Activated effector memory CD4-positive, alpha-beta T cell treated with anti-CD3 and anti-CD28 coated beads, Interleukin-2, amount 50 U/mL, for 16 hours (primary cell): ENCODE measurements around the gene SURF2.
"Not testable (repeated sequence)": the region's sequence is repeated elsewhere in the genome, so short reads cannot be mapped to it uniquely, and the experiment has no call there.

Source experiments
- DNase-seq: peaks from one replicate; pipeline ENCODE4 v3.0.0-alpha.2; 2020

Gene SURF2

DNA sequence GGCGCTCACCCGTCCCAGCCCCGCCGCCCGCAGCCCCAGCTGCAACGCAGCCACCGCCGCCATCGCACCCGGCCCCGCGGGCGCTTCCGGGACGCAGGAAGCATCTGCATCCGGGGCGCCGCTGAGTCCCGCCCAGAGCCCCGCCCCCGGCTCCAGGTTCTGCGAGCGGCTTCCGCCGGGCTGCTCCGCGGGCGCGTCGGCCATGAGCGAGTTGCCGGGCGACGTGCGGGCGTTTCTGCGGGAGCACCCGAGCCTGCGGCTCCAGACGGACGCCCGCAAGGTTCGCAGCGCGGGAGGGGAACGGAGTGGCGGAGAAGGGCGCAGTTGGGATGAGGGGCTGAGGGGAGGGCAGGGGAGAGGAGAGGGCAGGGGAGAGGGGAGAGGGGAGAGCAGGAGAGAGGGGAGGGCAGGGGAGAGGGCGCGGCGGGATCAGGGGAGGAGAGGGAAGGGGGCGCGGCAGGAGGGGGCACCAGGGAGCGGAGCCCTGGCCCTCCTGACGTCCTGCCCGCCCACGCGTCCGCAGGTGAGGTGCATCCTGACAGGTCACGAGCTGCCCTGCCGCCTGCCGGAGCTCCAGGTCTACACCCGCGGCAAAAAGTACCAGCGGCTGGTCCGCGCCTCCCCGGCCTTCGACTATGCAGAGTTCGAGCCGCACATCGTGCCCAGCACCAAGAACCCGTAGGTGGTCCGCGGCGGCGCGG, at the start of gene SURF2, which contains the start of gene SURF1:
TSS of gene SURF2 (plus strand) at position 160 of the 701 bp plus-strand sequence. CDS start at position 203, 43 bp downstream.
TSS of gene SURF1 (minus strand) at position 97 of the 701 bp plus-strand sequence. CDS start at position 63, 34 bp downstream.
- peak; percentile 97 for DNase-seq

DNA sequence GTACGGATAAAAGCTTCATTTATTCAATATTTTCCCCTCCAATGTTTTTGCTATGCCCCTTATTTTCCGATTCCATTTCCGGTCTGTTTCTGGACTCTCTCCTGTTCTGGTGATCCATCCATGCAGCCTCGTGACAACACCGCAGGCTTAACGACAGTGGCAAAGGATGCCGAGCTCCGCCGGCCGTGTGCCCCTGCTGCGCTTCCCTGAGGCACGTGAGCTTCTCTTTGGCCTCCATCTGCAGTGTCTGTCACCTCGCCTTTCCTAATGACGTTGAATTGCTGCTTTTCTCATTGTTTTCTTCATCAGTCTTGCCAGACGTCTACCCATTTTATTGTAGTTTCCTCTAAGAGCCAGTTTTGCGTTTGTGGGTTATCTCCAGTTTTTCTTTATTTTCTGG, 49.0 kb upstream of the SURF2 start:
- no peak for DNase-seq

DNA sequence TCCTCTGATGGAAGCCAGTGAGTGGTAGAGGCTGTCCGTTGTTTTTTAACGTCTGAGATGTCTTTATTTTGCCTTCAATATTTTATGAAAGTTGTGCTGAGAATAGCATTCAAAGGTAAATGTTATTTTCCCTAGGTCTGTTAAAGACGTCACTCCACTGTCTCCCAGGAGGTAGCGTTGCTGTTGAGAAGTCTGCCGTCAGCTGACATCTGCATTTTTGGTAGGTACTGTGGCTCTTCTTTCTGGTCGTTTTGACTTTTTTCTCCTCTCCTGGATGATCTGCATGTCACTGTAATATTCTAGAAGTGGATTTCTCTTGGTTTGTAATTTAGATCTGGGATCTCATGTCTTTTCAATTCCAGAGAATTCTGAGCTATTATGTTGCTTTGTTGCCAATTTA, 46.7 kb upstream of the SURF2 start:
- no peak for DNase-seq

DNA sequence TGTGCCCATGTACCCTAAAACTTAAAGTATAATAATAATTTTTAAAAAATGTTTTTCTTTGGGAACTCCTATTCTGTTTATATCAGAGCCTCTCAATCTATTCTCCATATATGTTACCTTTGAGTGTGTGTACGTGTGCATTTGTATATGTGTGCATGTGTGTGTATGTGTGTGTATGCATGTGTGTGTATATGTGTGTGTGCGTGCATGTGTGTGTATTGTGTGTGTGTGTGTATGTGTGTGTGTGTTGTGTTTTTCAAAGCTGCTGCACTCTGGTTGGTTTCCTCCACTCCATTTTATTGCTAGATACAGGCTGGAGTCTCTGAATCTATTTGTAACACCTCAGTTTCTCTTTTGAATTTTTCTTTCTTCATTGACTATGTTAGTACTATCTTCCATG, 40.4 kb upstream of the SURF2 start:
- DNase-seq = no peak

DNA sequence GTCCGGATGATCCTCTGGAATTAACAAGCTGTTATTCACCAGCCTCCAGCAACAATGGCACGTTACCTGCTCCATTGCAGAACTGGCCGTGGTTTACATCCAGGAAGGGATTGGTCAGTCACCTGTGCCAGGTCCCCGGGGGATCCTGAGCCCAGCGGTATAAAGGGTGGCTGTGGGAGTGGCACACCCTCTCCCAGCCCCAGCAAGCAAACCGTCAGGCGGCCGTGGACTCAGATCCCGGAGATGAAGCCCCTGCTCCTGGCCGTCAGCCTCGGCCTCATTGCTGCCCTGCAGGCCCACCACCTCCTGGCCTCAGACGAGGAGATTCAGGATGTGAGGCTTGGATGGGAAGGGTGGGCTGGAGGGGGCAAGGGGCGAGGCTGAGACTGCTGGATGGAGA, 38.8 kb upstream of the SURF2 start:
- DNase-seq = peak; percentile 58

DNA sequence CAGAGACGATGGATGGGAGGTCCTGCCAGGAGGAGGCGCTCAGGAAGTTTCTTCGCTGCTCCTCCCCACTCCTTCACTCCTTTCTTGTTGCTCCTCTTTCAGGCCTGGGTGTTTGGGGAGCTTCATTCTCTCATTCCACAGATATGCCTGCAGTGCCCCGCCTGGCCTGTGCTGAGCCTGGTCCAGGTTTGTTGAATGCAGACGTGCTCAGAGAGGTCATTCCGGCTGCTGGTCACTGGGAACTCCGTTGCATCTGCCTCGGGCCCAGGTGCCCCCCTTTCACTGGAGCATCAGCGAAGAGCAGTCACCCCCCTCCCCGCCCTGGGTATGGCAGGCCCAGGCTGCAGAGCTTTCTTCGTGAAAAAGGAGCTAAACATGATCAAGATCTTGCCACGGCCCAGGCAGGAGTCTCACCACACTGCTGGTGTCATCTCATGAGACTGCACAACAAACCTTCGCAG, 35.9 kb upstream of the SURF2 start:
- peak; percentile 59 for DNase-seq

DNA sequence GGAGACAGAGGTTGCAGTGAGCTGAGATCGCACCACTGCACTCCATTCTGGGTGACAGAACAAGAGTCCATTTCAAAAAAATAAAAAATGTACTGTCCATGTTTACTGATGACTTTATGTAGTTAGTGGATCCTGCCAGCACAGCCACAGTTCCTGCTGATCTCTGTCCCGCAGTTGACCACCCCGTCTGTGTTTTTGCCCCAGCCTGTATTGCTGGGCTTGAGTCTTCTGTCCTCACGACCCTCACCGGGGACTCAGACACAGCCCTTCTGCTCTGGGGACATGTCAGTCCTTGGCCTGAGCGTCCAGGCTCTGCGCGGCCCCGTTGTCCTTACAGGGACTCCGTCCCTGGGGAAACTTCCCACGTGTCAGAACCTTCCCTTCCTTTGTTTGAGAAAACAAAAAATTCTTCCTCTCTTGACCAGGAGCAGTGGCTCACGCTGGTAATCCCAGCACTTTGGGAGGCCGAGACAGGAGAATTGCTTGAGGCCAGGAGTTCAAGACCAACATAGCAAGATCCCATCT, 34.9 kb upstream of the SURF2 start:
- DNase-seq = peak; percentile 56

DNA sequence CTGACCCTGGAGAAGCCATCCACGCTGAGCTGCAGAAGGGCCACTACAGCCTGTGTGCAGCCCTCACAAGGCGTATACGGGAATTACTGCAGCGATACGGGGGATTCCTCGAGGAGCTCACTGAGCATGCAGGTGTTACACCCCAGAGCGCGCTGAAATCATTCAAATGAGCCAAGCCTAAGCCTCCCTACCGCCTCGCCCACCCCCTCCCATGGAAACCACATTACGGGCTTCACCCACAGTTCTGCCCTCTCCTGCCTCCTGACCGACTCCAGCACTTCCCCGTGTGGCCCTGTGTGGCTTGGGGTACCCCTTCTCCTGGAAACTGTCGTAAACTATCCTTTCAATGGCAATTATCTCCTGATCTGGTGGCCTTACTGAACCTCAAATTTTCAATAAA, 33.6 kb upstream of the SURF2 start:
- peak; percentile 34 for DNase-seq

DNA sequence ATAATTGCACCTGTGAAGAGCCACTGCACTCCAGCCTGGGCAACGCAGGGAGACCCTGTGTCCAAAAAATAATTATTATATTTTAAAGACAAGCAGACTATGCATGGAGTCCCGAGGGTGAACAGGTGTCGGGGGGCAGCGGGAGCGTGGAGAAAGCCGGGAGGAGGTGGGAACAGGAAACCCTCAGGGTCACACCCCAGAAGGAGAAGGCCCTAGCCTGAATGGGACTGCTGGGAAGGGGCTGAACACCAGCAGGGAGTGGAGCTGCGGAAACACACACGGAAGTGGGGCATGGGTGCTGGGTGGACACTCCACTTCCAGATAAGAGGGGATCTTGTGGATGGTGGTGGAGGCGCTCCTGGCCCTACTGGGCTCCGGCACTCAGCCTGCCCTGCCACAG, 33.1 kb upstream of the SURF2 start:
- peak; percentile 37 for DNase-seq

DNA sequence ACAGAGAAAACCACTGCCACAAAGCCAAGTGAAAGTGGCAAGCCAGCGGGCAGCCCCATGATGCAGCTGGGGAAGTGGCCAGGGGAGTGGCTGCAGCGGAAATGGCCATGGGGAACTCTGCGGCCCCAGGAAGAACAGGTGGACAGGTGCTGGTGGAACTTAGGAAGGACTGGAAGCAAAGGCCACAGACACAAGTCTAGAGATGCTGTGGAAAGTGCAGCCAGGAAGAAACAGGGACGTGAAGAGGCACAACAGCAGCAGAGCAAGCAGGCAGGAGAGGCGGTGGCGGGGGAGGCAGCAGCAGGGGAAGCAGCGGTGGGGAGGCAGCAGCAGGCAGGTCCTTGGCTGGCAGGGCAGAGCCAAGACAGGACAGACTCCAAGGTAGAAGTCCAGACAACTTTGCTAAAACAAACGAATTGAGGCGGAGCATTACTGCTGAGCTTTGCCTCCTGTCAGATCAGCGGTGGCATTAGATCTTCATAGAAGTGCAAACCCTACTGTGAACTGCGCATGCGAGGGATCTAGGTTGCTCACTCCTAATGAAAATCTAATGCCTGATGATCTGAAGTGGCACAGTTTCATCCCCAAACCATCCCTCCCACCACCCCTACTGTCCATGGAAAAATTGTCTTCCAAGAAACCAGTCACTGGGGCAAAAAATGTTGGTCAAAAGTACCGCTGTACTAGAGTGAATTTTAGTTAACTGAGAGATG, 32.2 kb upstream of the SURF2 start:
- DNase-seq = peak; percentile 50

DNA sequence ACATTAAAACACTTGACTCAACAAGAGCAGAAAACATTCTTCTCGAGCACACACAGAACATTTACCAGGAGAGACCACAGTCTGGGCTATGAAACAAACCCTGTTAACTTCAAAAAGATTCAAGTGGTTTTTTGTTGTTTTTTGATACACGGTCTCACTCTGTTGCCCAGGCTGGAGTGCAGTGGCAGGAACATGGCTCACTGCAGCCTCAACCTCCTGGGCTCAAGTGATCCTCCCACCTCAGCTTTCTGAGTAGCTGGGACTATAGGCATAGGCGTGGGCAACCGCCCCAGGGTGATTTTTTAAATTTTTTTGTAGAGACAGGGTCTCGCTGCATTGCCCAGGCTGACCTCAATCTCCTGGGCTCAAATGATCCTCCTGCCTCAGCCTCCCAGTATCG, 29.3 kb upstream of the SURF2 start:
- DNase-seq = peak; percentile 38

DNA sequence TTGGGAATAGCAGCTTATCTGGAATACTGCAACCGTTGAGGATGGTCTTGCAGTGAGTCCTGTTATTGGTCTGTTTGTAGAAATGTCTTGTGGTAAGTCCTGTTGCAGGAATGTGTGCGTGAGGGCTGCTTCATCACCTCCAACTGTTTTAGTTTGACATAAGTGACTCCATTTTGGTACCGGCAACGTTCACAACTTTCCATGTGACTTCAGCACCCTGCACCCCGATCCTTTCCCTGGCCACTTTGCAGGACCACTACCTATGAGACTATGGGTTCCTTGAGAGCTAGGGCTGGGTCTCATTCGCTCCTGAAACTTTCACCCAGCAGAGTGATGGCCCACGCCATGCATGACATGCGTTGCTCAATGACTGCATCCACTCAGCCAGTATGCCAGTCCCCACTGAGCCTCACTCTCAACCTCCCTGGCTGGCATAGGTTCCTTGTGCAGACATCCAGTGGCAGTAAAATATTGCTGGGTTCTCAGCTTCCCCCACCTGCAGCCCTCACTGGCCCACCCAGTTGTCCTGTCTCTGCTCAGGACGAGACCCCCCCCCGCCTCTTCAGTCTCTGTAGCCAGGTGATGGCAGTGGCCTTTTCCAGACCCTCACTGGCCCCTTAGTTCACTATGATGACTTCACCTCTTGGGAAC, 28.4 kb upstream of the SURF2 start:
- DNase-seq = peak; percentile 54

DNA sequence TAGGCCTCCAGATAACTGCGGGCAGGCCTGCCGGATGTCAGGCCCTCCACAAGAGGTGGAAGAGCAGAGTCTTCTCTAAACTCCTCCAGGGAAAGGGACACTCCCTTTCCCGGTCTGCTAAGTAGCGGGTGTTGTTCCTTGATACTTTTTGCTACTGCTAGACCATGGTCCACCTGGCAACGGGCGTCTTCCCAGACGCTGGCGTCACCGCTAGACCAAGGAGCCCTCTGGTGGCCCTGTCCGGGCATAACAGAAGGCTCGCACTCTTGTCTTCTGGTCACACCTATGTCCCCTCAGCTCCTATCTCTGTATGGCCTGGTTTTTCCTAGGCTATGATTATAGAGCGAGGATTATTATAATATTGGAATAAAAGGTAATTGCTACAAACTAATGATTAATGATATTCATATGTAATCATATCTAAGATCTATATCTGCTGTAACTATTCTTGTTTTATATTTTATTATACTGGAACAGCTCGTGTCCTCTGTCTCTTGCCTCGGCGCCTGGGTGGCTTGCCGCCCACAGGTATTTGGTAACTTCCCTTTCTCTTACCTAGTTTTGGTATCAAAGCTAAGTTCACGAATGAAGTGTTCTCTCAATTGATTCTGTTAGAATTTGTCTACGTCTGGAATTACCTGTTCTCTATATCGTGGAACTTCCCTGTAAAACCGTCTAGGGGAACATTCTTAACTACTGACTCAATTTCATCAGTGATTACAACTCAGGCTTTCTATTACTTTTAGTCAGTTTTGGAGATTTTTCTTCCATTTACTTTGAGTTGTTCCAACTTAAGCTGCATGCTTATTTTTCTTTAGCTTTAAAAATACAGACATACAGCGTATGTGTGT, 26.8 kb upstream of the SURF2 start:
- DNase-seq = peak; percentile 60

DNA sequence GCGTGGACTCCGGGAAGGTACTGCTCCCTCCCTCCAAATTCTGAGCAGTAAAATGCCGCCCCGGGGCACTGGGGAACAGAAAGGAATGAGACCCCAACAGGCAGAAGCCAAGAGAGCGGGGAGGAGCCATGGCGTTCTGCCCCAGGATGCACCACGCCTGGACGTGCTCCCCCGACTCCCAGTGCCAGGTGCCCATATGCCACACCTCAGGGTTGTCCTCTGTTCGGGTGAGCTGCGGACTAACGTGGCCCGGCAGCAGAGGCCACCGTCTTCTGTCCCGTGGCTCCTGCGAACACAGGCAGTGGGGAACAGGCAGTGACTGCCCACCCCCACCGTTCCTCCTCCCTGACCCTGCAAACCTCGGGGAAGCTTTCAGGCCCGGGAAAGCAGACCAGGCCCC, 25.1 kb upstream of the SURF2 start:
- peak; percentile 44 for DNase-seq

DNA sequence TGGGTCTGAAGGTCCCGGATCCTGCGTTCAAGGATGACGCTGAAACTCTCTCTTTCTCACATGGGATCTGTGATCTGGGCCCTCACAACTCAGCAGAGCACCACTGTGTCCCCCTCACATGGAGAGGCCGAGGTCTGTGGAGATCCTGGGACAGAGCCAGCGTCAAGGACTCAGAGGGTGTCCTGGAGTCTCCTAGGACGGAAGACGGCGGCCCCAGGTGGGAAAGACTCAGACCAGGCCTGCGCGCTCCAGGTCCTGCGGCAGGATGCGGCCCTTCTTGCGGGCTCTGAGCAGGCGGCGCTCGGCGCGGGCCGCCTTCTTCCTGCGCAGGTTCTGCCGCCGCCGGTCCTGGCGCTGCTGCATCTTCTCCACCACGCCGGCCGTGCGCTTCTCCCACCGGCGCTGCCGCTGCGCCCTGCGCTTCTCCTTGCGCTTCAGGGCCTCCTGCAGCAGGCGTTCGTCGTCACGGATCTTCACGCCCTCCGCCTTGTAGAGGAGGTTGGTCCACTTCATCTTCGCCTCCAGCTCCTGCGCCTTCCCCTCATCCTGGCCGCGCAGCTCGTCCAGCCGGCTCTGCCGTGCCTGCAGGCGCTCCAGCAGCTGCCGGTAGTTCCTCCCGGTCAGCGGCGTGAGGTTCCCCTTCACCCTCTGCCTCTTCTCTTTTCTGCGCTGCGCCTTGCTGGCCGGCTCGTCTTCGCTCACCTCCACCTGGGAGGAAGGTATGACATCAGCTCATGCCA, 24.5 kb upstream of the SURF2 start:
- DNase-seq = peak; percentile 59

DNA sequence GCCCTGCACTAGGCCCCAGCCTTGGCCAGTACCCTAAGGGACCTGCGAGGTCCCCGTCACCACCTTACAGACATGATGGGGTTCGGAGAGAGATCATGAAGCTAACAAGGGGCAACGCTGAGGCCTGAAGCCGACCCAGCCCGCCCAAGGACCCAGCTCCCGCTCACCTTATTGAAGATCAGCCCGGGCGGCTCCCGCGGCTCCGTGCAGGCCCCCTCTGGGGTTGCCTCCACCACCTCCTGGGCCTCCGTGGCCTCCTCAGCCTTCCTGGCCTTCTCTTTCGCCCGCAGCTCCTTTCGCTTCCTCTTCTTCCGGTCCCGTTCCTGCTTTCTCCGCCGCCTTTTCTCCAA, 24.0 kb upstream of the SURF2 start:
- no peak for DNase-seq

DNA sequence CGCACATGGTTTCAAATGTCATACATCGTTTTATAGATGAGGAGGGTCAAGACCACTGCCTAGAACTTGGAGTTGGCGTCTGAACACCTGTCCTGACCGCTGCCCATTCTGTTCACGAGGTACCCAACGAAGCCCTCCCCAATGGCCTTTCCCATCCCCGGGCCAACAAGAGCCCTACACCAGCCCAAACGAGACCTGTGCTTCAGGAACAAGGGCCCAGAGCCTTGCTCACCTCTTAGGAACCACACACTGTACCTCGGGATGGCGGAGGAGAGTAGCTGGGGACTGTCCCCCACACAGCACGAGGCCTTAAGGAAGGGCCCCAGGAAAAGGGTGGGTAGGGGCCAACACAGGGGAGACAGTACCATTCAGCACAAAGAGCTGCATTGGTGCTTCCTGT, 23.3 kb upstream of the SURF2 start:
- DNase-seq = no peak

DNA sequence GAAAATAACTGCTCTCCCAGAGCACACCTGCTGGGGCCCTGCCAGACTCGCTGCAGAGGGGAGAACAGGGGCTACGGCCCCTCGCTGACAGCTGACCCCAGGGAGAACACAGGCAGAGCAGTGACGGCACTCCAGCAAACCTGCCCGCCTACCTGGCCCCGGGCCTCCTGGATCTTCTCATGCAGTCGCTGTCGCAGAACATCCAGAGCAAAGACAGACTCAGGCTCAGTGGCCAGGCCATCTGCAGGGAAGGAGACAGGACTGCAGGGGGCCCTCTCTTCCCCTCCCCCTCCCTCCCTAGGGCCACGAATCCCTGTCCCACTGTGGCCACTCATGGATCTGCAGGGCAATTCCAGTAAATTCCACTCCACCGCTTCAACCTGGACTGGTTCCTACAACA, 22.8 kb upstream of the SURF2 start:
- DNase-seq = peak; percentile 50

DNA sequence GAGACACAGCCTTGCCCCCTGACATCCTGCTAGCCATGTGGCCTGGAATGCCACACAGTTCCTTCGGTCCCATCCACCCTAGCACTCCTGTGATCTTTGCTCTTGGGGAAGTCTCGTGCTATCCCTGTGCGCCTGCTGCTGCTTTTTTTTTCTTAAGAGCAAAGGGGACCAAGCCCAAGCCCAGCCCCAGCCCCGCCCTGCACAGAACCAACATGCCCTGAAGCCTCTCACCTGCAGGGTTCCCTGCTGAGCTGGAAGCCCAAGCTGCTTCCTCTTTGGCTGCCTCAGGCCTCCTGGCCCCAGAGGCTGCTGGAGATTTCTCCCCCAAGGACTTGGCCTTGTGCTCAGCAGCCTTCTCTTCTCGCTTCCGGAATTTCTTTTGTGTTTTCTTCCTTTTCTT, 22.2 kb upstream of the SURF2 start:
- peak; percentile 48 for DNase-seq

DNA sequence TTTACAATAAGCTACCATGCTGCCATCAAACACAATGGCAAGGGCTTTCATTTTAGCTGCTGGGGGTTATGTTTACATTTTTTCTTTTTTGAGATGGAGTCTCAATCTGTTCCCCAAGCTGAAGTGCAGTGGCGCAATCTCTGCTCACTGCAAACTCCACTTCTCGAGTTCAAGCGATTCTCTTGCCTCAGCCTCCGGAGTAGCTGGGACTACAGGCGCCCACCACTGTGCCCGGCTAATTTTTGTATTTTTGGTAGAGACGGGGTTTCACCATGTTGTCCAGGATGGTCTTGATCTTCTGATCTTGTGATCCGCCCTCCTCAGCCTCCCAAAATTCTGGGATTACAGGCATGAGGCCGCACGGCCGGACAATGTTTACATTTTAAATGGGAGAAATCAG, 21.5 kb upstream of the SURF2 start:
- DNase-seq = not testable (repeated sequence)

DNA sequence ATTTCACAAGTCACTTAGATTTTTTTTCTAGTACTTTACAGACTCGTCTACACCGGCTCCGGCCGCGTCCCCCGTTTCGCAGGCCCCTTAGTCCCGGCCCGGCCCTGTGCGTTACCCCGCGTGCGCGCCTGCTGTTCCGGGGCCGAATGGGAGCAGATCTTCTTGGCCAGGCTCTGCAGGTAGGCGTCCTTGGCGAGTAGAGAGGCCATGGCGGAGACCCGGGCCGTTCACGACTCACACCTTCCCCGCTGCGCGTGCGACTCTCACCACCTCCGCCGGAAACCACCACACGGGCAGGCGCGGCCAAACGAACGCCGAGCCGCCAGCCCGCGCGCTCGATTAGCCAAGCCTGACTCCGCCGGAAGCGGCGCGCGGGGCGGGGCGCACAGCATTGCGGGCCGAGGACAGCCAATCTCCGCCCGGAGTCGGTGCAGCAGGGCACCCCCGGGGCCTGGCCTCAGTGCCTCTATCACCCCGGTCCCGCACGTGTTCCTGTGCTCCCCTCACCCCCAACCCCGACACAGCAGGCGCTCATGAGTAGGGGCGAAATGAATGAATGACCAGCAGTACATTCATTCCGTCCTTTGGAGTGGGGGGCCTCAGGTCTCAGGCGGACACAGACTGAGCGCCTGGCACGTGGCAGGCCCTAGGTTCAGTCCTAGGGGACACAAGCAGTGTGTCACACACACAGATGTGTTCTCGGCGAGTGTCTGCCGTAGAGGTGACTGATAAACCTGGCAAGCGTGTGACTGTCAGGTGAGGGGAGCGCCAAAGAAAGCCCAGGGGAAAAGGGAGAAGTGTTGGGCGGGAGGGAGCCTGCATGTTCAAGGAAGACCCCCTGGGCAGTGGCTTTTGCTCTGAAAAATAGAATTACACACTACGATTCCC, 20.2 kb upstream of the SURF2 start, which contains the start of gene SURF6:
TSS of gene SURF6 (minus strand) at position 265 of the 888 bp plus-strand sequence. CDS start at position 209, 56 bp downstream.
- peak; percentile 98 for DNase-seq
